Measurements from ENCODE around the gene DRD2.

DRD2 gene

GRCh38 chr11:113475160-113475761 is at the start of gene DRD2:
DRD2 (minus strand) TSS chr11:113475398; CDS start chr11:113424651, 50,747 bp downstream.
- in situ Hi-C loops (cut with HindIII; ENCODE audit: low sequenced_read_pairs) = no loop called here

DNA sequence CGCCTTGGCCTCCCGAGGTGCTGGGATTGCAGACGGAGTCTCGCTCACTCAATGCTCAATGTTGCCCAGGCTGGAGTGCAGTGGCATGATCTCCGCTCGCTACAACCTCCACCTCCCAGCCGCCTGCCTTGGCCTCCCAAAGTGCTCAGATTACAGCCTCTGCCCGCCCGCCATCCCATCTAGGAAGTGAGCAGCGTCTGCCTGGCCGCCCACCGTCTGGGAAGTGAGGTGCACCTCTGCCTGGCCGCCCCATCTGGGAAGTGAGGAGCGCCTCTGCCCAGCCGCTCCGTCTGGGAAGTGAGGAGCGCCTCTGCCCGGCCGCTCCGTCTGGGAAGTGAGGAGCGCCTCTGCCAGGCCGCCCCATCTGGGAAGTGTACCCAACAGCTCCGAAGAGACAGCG is 48.7 kb upstream of the DRD2 start:
- in situ Hi-C loops (cut with HindIII; ENCODE audit: low sequenced_read_pairs) = loop anchor here (25.0 kb wide), 1 partner anchor 187 kb away; no protein-coding TSS in a partner anchor

DNA sequence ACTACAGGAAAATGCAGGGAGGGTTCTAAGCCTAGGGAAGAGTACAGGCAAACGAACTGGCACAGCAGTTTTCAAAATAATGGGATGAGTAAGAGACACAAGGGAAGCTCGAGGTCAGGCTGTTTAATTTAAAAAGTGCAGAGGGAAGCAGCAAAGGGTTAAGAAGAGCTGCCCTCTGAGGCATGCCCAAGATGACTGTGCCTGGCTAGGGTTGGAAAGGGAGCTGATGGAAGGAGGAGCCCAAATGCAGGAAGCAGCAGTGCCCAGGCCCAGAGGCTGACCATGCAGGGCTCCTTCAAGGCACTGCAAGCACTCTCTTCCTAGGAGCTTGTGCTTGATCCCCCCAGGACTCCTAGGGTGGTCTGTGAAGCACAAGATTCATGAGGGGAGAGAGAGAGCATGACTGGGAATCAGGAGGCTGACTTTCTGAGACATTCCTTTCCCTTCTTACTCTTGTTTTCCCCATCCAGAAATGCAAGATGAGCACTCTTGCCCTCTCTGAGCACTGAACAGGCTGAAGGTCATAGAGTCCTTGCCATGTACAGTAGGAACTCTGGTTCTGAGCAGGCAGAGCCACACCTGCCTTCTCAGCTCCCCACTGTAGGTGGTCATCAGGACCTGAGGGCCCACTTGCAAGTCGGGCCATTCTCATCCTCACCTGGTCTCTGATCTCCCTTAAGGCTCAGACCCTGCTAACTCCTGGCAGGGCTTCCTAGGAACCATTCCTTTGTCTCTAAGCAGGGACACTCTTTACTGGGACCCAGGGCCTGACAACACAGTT is 46.7 kb upstream of the DRD2 start:
- in situ Hi-C loops (cut with HindIII; ENCODE audit: low sequenced_read_pairs) = loop anchor here (25.0 kb wide), 1 partner anchor 185 kb away; no protein-coding TSS in a partner anchor

DNA sequence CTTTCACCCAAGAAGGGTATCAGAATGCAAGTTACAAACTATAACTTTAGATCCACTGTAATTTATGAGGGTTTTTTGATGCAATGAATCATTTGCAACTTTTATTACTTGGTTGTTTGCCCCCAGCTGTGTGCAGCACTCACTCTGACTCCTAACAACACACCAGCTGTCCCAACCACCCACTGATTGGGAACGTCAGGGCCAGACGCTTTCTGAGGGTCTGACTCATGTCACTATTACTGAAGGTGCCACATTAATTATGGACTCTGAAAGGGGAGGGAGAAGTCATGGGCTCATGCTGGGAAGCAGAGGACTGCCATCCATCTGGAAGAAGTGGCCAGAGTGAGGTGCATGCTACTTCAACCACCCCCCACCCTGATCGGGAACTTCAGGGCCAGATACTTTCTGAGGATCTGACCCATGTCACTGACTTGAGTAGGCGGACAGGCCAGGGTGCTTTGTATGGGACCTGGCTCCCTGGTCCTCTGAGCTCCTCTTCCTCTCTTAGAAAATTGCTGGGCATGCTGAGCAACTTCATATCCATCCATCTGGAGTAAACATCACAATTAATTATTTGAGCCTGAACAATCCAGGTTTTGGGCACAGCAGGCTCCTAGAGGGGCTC is 44.9 kb upstream of the DRD2 start:
- in situ Hi-C loops (cut with HindIII; ENCODE audit: low sequenced_read_pairs) = loop anchor here (25.0 kb wide), 1 partner anchor 183 kb away; no protein-coding TSS in a partner anchor

GRCh38 chr11:113518716-113519495 is 43.7 kb upstream of the DRD2 start:
- in situ Hi-C loops (cut with HindIII; ENCODE audit: low sequenced_read_pairs) = loop anchor here (25.0 kb wide), 1 partner anchor 182 kb away; no protein-coding TSS in a partner anchor

- in situ Hi-C loops (cut with HindIII; ENCODE audit: low sequenced_read_pairs) = loop anchor here (25.0 kb wide), 1 partner anchor 180 kb away; no protein-coding TSS in a partner anchor
Observed at GRCh38 chr11:113517361-113517760, 42.2 kb upstream of the DRD2 start.

DNA sequence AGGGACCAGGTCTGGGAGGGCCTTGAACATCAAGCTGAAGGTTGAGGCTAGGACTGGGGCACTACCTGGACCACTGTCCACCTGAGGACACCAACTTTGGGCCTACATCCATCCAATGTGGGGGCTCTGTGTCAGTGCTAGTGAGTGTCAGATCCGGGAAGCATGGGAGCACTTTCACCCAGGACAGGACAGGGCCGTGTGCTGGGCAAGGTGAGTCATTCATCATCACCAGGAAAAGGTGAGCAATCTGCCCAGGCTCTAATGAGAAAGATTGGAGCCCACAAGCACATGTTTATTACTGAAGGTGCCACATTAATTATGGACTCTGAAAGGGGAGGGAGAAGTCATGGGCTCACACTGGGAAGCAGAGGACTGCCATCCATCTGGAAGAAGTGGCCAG is 39.7 kb upstream of the DRD2 start:
- in situ Hi-C loops (cut with HindIII; ENCODE audit: low sequenced_read_pairs) = loop anchor here (5.0 to 25.0 kb wide), 3 partner anchors 37 to 178 kb away; no protein-coding TSS in a partner anchor

DNA sequence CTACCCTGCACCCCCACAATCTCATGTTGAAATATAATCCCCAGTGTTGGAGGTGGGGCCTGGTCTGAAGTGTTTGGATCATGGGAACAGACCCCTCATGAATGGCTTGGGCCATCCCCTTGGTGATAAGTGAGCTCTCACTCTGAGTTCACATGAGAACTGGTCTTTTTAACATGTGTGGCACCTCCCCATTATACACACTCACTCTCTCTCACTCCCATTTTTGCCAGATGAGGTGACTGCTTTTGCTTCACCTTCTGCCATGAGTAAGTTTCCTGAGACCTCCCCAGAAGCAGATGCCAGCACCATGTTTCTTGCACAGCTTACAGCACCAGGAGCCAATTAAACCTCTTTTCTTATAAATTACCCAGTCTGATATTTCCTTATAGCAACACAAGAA is 32.1 kb upstream of the DRD2 start:
- in situ Hi-C loops (cut with HindIII; ENCODE audit: low sequenced_read_pairs) = loop anchor here (25.0 kb wide), 1 partner anchor 170 kb away; no protein-coding TSS in a partner anchor

GRCh38 chr11:113506893-113507292 is 31.7 kb upstream of the DRD2 start:
- in situ Hi-C loops (cut with HindIII; ENCODE audit: low sequenced_read_pairs) = loop anchor here (25.0 kb wide), 1 partner anchor 170 kb away; no protein-coding TSS in a partner anchor

GRCh38 chr11:113506461-113506860 is 31.3 kb upstream of the DRD2 start:
- in situ Hi-C loops (cut with HindIII; ENCODE audit: low sequenced_read_pairs) = loop anchor here (25.0 kb wide), 1 partner anchor 169 kb away; no protein-coding TSS in a partner anchor

GRCh38 chr11:113505541-113506375 is 30.6 kb upstream of the DRD2 start:
- in situ Hi-C loops (cut with HindIII; ENCODE audit: low sequenced_read_pairs) = loop anchor here (25.0 kb wide), 1 partner anchor 168 kb away; no protein-coding TSS in a partner anchor

GRCh38 chr11:113505046-113505445 is 29.8 kb upstream of the DRD2 start:
- in situ Hi-C loops (cut with HindIII; ENCODE audit: low sequenced_read_pairs) = loop anchor here (25.0 kb wide), 1 partner anchor 168 kb away; no protein-coding TSS in a partner anchor

DNA sequence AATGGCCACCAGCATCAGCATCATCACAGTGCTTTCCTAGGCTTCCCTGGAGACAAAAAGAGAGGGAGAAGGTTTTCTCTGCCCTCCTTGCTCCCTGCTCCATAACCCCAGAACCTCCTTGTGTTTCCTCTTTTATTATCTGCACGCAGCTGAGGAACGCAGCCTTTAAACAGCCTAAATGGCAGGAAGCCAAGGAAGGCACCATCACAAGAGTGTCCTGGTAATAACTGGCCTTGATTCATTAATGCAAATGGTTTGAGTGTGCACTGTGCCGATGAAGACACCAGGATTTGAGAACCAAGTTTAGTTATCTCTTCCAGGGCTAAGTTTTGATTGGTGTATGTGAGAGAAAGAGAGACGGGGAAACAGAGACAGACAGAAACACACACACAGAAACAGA is 29.4 kb upstream of the DRD2 start:
- in situ Hi-C loops (cut with HindIII; ENCODE audit: low sequenced_read_pairs) = loop anchor here (25.0 kb wide), 1 partner anchor 167 kb away; no protein-coding TSS in a partner anchor

DNA sequence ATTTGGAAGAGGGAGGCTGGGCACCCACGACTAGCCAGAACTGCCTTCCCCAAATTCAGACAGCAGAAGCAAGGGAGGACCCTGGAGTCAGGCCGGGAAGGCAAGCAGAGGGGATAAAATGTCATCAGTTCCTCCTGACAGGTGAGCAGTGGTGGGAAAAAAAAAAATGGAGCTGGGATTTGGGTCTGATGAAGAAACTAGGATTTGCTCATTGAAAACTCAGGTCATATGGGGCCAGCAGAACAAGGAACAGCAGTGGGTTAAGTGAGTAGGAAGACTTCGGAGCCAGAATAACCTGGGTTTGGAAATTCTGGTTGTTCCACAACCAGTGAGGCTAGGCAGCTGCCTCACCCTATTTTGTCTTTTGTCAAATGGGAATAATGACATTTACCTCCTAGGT is 28.9 kb upstream of the DRD2 start:
- in situ Hi-C loops (cut with HindIII; ENCODE audit: low sequenced_read_pairs) = loop anchor here (25.0 kb wide), 1 partner anchor 167 kb away; no protein-coding TSS in a partner anchor

DNA sequence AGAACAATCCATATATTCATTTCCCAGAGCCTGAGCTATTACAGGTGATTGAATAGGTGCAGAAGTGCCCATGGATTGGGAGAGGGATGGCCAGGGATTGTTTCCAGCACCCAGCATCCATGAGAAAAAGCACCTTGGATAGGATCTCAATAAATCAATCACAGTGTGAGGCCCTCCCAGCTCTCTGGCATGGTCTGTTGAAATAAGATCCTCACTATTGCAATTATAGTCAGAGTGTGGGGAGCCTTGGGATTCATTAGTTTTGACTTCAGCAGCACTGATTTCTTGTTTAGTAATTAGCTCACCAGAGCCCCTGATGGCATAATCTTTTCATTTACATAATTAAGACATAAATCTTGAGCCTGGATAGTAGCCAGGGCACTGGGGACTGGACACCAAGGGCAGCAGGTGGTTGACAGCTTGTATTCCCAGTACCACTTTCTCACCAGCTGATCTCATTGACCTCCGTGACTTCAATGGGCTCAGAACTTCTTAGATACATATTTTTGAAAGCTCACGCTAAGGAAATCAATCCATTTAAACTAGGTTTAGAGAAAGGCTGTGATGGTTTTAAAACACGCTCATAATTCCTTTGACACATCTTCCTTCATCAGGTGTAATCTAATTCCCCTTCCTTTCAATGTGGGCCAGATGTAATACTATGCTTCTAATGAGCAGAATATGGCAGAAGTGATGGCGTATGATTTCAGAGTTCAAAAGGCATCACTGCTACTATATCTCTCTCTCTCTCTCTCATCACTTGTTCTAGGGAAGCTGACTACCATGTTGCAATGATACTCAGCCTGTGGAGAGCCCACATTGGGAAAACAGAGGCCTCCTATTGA is 22.1 kb upstream of the DRD2 start:
- in situ Hi-C loops (cut with HindIII; ENCODE audit: low sequenced_read_pairs) = no loop called here

DNA sequence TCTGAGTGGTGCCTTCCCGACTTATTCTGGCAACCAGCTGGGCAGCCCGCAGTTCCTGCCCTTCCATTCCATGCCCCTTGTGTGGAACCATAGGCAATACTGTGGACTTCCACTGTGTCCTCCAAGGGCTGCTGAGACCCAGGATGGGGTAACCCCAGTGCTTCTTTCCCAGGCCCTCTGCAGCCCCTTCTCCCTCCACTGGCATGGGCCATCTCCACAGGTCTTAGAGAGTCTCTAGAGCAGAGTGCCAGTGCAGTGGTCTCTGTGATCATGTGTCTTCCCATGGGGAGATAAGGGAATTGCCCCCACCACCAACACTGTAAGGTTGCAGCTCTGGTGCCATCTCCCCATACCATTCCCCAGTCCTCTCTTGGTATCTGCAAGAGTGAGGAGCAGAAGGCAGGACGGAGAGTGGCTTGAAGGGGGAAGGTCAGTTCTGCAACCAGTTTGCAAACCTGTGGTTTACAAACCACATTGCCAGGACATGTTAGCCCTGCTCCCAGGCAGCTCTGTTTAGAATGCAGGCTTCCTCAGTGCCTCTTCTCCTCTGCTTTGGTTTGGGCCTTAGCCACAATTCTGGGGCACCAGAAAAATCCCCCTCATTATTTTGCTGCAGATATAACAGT is 20.9 kb upstream of the DRD2 start:
- in situ Hi-C loops (cut with HindIII; ENCODE audit: low sequenced_read_pairs) = no loop called here

DNA sequence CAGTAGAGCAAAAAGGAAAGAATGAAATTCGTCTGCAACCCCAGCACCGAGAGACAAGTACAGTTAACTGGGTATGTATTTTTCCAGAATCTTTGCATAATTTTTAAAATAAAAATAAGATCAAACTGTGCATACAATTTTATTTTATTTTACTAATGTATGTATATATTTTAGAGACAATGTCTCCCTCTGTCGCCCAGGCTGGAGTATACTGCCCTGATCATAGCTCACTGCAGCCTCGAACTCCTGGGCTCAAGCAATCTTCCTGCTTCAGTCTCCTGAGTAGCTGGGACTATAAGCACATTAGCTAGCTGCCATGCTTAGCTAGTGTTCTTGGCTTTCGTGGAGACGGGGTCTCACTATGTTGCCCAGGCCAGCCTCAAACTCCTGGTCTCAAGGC is 18.8 kb upstream of the DRD2 start:
- in situ Hi-C loops (cut with HindIII; ENCODE audit: low sequenced_read_pairs) = loop anchor here (5.0 kb wide), 1 partner anchor 42 kb away; no protein-coding TSS in a partner anchor

GRCh38 chr11:113493206-113493605 is 18.0 kb upstream of the DRD2 start:
- in situ Hi-C loops (cut with HindIII; ENCODE audit: low sequenced_read_pairs) = loop anchor here (5.0 kb wide), 1 partner anchor 41 kb away; no protein-coding TSS in a partner anchor
